Activated T-cell treated with anti-CD3 and anti-CD28 coated beads for 1 hour (primary cell): Measurements from ENCODE around the gene TAF9B.
"Not testable (repeated sequence)": the region's sequence is repeated elsewhere in the genome, so short reads cannot be mapped to it uniquely, and the experiment has no call there.

Experiments
- DNase-seq: peaks from one replicate; pipeline ENCODE4 v3.0.0-alpha.2; 2020; ENCODE audit warnings: low read depth

The TAF9B gene

GRCh38 chrX:78139160-78140123 is at the start of gene TAF9B:
TSS of gene TAF9B (minus strand) at chrX:78139650. CDS start at chrX:78139611, 39 bp downstream.
- peak; percentile 62 for DNase-seq

- no peak for DNase-seq
These were observed 43.4 kb upstream of the TAF9B start for GRCh38 chrX:78182881-78183280.

- no peak for DNase-seq
These were observed 41.9 kb upstream of the TAF9B start for GRCh38 chrX:78181307-78181706.

GRCh38 chrX:78168065-78168464 is 28.6 kb upstream of the TAF9B start:
- no peak for DNase-seq

GRCh38 chrX:78165425-78165824 is 26.0 kb upstream of the TAF9B start:
- DNase-seq = no peak

GRCh38 chrX:78163175-78163574 is 23.7 kb upstream of the TAF9B start:
- DNase-seq = not testable (repeated sequence)

- DNase-seq = not testable (repeated sequence)
These were observed 21.3 kb upstream of the TAF9B start for GRCh38 chrX:78160711-78161110.

- DNase-seq = not testable (repeated sequence)
These were observed 18.4 kb upstream of the TAF9B start for GRCh38 chrX:78157846-78158245.

DNA sequence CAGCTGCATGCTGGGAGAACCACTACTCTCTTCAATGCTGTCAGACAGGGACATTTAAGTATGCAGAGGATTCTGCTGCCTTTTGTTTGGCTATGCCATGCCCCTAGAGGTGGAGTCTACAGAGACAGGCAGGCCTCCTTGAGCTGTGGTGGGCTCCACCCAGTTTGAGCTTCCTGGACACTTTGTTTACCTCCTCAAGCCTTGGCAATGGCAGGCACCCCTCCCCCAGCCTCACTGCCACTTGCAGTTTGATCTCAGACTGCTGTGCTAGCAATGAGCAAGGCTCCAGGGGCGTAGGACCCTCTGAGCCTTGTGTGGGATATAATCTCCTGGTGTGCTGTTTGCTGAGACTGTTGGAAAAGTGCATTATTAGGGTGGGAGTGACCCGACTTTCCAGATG is 17.9 kb upstream of the TAF9B start:
- not testable (repeated sequence) for DNase-seq

DNA sequence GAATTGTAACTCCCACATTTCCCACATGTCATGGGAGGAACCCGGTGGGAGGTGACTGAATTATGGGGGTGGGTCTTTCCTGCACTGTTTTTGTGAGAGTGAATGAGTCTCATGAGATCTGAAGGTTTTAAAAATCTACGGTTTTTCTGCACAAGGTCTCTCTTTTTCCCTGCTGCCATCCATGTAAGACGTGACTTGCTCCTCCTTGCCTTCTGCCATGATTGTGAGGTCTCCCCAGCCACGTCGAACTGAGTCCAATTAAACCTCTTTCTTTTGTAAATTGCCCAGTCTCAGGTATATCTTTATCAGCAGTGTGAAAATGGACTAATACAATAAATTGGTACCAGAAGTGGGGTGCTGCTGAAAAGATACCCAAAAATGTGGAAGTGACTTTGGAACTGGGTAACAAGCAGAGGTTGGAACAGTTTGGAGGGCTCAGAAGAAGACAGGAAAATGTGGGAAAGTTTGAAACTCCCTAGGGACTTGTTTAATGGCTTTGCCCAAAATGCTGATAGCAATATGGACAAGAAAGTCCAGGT is 7.6 kb upstream of the TAF9B start:
- not testable (repeated sequence) for DNase-seq

GRCh38 chrX:78140206-78140605 is 756 bp upstream of the TAF9B start:
- no peak for DNase-seq

DNA sequence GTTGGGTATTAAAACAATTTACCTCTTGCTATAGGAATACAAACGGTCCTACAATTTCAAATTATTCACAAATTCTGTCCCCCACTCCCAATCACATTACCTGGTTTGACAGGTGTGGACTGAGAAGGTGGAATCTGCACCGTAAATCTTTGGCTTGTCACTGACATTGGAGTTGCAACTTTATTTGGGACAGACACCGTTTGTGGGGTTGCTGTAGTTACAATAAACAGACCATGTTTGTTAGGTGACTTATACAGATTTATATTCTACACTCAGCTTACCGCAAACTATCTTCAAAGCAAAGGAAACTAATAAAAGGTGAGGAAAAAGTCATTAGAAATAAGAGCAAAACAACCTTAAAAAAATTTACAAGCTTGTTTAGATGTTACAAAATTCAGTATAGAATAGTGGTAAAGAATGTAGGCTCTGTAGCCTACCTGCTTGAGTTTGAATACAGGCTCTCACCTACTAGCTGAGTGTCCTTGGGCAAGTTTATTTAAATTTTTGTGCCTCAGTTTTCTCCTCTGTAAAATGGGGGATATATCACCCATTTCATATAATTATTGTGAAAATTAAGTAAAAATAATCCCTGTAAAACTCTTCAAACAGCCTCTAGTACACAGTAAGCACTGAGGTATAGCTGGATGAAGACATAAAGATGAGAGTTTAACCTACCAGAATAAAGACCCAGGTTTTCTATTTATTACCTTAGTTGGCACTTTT is 6.1 kb downstream of the TAF9B start:
- DNase-seq = no peak

GRCh38 chrX:78131117-78131516 is 8.3 kb downstream of the TAF9B start:
- DNase-seq = no peak

DNA sequence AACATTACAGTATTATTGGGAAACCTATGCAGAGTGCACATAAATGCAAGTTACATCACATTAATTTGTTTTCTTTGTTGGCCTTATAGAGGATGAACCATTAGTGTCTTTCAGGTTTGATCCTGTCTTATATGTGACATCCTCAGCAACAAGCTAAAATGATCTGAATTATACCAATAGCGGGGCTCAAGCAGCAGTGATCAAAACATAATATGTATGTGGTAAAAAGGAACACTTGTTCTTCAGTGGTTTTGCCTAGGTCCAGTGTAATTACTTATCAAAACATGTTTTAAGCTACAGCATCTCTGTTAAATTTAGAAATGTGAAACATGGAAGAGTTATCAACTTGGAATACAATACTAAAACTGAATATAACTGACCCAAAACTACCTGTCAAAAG is 9.1 kb downstream of the TAF9B start:
- no peak for DNase-seq

GRCh38 chrX:78129714-78130113 is 9.7 kb downstream of the TAF9B start:
- DNase-seq = no peak

DNA sequence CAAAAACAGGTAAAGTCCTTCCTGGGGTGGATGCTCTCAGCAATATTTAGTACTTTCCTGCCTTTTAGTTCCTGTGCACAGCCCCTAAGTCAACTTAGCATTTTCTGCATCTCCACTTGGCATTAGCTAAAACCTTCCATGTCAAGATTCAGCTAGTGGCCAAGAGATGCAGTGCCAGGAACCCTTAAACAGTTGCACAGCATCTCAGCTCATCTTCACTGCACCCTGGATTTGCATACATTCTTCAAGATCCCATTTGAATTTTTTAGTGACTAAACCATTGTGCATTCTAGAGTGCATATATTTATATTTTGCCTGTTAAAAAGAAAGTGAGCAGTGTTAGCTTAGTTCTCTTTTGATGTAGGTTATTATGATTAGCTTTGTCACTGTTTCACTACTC is 13.7 kb downstream of the TAF9B start:
- DNase-seq = not testable (repeated sequence)

- DNase-seq = no peak
These were observed 14.3 kb downstream of the TAF9B start for GRCh38 chrX:78125148-78125547.

- DNase-seq = no peak
These were observed 15.1 kb downstream of the TAF9B start for GRCh38 chrX:78124307-78124706.

DNA sequence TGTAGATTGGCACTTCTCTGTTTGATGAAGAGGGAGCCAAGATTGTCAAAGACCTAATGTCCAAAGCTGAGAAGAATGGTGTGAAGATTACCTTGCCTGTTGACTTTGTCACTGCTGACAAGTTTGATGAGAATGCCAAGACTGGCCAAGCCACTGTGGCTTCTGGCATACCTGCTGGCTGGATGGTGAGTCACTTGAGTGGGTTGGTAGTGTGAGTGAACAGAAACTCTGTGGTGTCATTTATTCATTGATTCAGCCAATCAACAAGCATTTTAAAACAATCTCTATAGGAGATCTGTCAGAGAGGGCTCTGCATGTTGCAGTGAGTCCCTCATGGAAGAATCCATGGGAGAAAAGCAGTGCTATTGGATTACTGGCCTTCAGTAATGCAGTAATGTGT is 16.3 kb downstream of the TAF9B start:
- no peak for DNase-seq

DNA sequence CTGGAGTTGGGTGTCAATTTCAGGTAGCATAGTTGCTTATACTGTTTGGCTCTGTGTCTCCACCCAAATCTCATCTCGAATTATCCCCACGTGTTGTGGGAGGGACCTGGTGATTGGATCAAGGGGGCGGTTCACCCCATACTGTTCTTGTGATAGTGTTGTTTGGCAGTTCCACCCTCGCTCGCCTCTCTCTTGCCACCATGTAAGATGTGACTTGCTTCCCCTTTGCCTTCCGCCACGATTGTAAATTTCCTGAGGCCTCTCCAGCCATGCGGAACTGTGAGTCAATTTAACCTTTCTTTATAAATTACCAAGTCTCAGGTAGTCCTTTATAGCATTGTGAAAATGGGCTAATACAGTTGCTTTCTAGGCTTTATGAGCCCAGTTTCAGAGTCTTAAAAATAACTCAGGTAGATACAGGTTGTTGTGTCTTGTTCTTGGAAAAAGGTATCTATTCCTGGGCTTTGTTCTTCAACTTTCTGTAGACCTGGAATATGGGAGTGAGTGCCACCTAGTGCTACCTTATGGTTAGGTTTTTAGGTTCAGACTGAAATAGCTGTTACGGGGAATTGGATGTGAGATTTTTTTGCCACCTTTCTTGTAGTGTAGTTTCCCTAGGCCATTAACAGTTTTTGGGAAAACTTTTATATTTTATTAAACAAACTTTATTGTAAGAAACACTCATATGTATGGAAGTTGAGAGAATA is 19.8 kb downstream of the TAF9B start:
- DNase-seq = no peak

- no peak for DNase-seq
These were observed 20.8 kb downstream of the TAF9B start for GRCh38 chrX:78118628-78119027.

DNA sequence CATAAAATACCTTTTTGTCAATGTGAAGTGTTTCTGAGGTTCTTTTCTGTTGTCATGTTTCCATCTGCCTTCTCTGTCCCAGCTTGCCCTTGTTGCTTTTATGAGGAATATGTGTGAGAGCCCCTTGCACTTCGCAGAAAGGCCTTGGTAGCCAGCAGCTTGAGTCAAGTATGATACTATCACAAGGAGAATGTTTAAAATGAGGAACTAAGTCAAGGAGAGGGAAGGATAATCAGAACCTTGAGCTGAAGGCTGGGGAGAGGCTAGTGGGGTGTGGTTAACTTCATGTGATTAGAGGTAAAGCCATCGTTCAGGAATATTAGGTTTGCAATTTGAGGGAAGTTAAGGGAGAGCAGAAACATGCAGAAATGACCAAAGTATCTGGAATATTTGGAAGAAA is 22.7 kb downstream of the TAF9B start:
- no peak for DNase-seq
